Sigmoid colon (tissue), 4 donors: Measurements from ENCODE around the gene ATP10A.

Experiments
- CTCF ChIP-seq, 4 experiments: fragments of 450-650 bp in 3 of 4; fragments of 200-600 bp in 1 of 4; IDR thresholded peaks; one replicate each; pipeline ENCODE4 v1.5.1; 2016 to 2019; ENCODE audit warnings: antibody characterized with exemption in 4 of 4, mild to moderate bottlenecking in 3 of 4, moderate library complexity in 2 of 4
- EP300 ChIP-seq, 4 donors: sonication (generic); formaldehyde crosslinking; IDR thresholded peaks; one replicate each; pipeline ENCODE4 v1.6.1; 2017; ENCODE audit warnings: antibody characterized with exemption in 4 of 4
- POLR2A ChIP-seq, 2 donors: fragments of 450-650 bp; IDR thresholded peaks; one replicate each; pipeline ENCODE4 v1.6.1; 2016; ENCODE audit warnings: antibody characterized with exemption in 2 of 2, mild to moderate bottlenecking in 2 of 2, moderate library complexity in 2 of 2
- POLR2AphosphoS5 ChIP-seq, 4 donors: sonication (generic); formaldehyde crosslinking; IDR thresholded peaks; one replicate each; pipeline ENCODE4 v1.6.1; 2017; ENCODE audit warnings: antibody characterized with exemption in 4 of 4

DNA sequence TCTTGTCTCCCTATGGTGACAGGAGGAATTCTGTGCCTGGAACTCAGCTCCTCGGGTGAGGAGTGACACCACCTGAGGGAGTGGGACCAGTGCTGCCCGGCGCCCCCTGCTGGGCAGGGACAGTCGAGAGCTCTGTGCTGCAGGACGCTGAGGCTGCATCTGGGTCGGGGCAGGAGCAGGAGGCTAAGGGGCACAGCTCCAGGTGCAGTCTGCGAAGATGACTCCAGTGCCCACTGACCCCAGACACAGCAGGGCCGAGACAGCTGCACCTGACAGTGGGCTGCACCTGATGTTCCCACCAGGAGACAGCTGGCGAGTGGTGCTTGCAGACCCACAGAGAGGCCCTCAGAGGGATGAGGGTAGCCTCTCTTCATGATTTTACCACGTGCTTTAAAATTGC lies 152.9 kb downstream of the ATP10A start:
- TF ChIP-seq CTCF (IDR thresholded peaks at IDR 0.05) (peak; percentile 31 to 56 (median 36)), EP300 (IDR thresholded peaks at IDR 0.05) (no peak), POLR2A (IDR thresholded peaks at IDR 0.05) (no peak), POLR2AphosphoS5 (IDR thresholded peaks at IDR 0.05) (no peak)
